K562 (cell line): ENCODE data around the gene TNFSF4. TPM values are rescaled to one million over a fixed set of nuclear protein-coding genes. Genes with fewer than 3 reads are reported as not detected.

Experiments
- DPF2 ChIP-seq: fragments of 450-650 bp; IDR thresholded peaks from 2 replicates; pipeline ENCODE4 v1.6.1; 2016
- HDAC6 ChIP-seq: IDR thresholded peaks from 2 replicates; pipeline ENCODE4 v1.6.1; 2012; ENCODE audit warnings: low read depth, mild to moderate bottlenecking, control low read depth, inconsistent platforms, low read length, moderate library complexity
- NCOA2 ChIP-seq, 2 experiments: fragments of 450-650 bp; IDR thresholded peaks; 2 replicates each; pipeline ENCODE4 v1.6.1; 2018; ENCODE audit warnings: mild to moderate bottlenecking in 2 of 2, moderate library complexity in 1 of 2; ENCODE audit not compliant: partially characterized antibody in 2 of 2
- PBX2 ChIP-seq, 2 experiments: IDR thresholded peaks in 1 of 2; conservative IDR thresholded peaks in 1 of 2; 2 replicates each; pipeline ENCODE4 v1.6.1; 2016; ENCODE audit warnings: low read depth in 2 of 2, mild to moderate bottlenecking in 1 of 2, missing compliant biosample characterization in 1 of 2, missing genetic modification characterization in 1 of 2, moderate library complexity in 1 of 2
- PML ChIP-seq: IDR thresholded peaks from 2 replicates; pipeline ENCODE4 v1.6.1; 2012; ENCODE audit warnings: low read length, inconsistent platforms
- PTBP1 ChIP-seq: fragments of 200-400 bp; formaldehyde crosslinking; IDR thresholded peaks from 2 replicates; pipeline ENCODE4 v1.6.1; 2017; ENCODE audit warnings: low read depth, low read length
- RB1 ChIP-seq: fragments of 450-650 bp; IDR thresholded peaks from 2 replicates; pipeline ENCODE4 v1.6.1; 2017; ENCODE audit warnings: low read depth, mild to moderate bottlenecking
- SMARCE1 ChIP-seq: fragments of 450-650 bp; IDR thresholded peaks from 2 replicates; pipeline ENCODE4 v1.7.1; 2016; ENCODE audit warnings: mild to moderate bottlenecking
- SPI1 ChIP-seq: IDR thresholded peaks from 2 replicates; pipeline ENCODE4 v1.6.1; 2011; ENCODE audit warnings: low read depth, low read length, control low read depth, borderline replicate concordance
- TCF3 ChIP-seq: sonication (generic); formaldehyde crosslinking; IDR thresholded peaks from 2 replicates; pipeline ENCODE4 v1.4.0; 2020; ENCODE audit warnings: mild to moderate bottlenecking, missing genetic modification reagents
- TSC22D4 ChIP-seq: fragments of 450-650 bp; IDR thresholded peaks from 2 replicates; pipeline ENCODE4 v1.6.1; 2016; ENCODE audit warnings: missing genetic modification characterization, missing biosample characterization, control low read depth
- ZBTB11 ChIP-seq, 3 experiments: fragments of 200-800 bp in 1 of 3; fragments of 250-450 bp in 1 of 3; fragments of 450-650 bp in 1 of 3; sonication (Bioruptor Pico) in 1 of 3; sonication (Bioruptor generic) in 1 of 3; formaldehyde crosslinking in 1 of 3; IDR thresholded peaks; 2 replicates each; pipeline versions ENCODE4 v1.6.1 to v1.8.0; 2016 to 2022; ENCODE audit warnings: mild to moderate bottlenecking in 2 of 3, missing genetic modification characterization in 2 of 3, missing compliant biosample characterization in 1 of 3, moderate library complexity in 1 of 3
- ZEB2 ChIP-seq: fragments of 450-650 bp; IDR thresholded peaks from 2 replicates; pipeline ENCODE4 v1.6.1; 2016
- ZKSCAN8 ChIP-seq: fragments of 200-800 bp; sonication (Bioruptor generic); IDR thresholded peaks from 2 replicates; pipeline ENCODE4 v1.6.1; 2016; ENCODE audit warnings: missing genetic modification characterization, missing compliant biosample characterization
- ZNF165 ChIP-seq: fragments of 250-450 bp; sonication (Bioruptor Pico); IDR thresholded peaks from 2 replicates; pipeline ENCODE4 v1.4.0; 2020; ENCODE audit warnings: borderline replicate concordance
- ZNF830 ChIP-seq: fragments of 250-450 bp; sonication (Bioruptor Pico); IDR thresholded peaks from 2 replicates; pipeline ENCODE4 v1.5.0; 2021; ENCODE audit warnings: mild to moderate bottlenecking
- polyA plus RNA-seq, 8 experiments: library from polyadenylated mRNA; depleted of rRNA in 4 of 8; stranded (reverse) in 5 of 8; unstranded in 3 of 8; fragments of >200 nt; fragmentation: Nextera tagmentation in 2 of 8; fragmentation: Illumina TruSeq in 1 of 8; extraction: Ambion mirVana in 2 of 8; extraction: Trizol in 1 of 8; gene quantifications; 2 replicates each; pipeline versions ENCODE4 v1.2.1 to v1.2.3, GENCODE V29; 2011 to 2014; ENCODE audit warnings: inconsistent platforms in 1 of 8, missing spikeins in 1 of 8
- total RNA-seq, 7 experiments: library from RNA; depleted of rRNA in 6 of 7; stranded (reverse); fragments of >200 nt in 6 of 7; fragmentation: Illumina TruSeq in 2 of 7; extraction: Trizol in 2 of 7; gene quantifications; 2 replicates each; pipeline versions ENCODE4 v1.2.1 to v1.2.3, GENCODE V29; 2011 to 2021; ENCODE audit warnings: low replicate concordance in 1 of 7
- TF ChIP-seq, protein P1 (sequence below): fragments of 250-450 bp; sonication (Bioruptor Pico); IDR thresholded peaks from 2 replicates; pipeline ENCODE4 v1.6.1; 2021; ENCODE audit warnings: mild to moderate bottlenecking
- TF ChIP-seq, protein P2 (sequence below): sonication (generic); IDR thresholded peaks from 2 replicates; pipeline ENCODE4 v1.6.1; 2016

Gene TNFSF4
- total and polyA plus RNA-seq, 9 of the 15 experiments (the other 6 are each of a cell fraction or from before 2014, with no cell fraction given), result 0.08 to 0.23 (median 0.15) TPM; not detected in 1

DNA sequence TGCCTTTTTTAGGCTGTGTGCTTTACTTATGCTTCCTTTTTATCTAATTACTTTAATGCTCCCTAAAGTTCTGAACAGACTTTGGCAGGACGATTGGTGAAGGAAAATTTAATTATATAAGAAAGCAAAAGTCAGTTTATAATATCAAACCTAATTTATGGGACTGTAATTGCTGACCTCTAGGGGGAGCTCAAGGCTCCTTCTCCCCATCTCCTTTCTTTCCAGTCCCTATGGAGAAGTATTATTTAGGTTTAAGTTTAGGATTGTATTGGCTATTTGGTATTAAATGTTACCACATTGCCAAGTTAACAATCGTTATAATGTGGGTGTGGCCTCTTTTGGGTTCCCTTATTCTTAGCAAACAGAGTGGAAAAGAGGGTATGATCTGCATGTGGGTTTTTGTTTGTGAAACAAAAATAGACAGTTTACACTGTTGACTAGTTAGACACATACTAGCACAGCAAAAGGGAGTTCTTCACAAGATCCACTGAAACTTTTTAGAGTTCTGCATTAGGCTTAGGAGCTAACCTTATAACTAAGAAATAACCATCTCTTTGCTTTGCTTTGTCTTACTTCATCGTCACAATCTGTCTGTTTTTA is 48.2 kb upstream of the TNFSF4 start (continued):
- TF ChIP-seq, protein P1, sequence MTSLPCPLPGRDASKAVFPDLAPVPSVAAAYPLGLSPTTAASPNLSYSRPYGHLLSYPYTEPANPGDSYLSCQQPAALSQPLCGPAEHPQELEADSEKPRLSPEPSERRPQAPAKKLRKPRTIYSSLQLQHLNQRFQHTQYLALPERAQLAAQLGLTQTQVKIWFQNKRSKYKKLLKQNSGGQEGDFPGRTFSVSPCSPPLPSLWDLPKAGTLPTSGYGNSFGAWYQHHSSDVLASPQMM (CRISPR knock-in tag), result no peak
- TF ChIP-seq TSC22D4 (tag) (no peak), ZEB2 (no peak), PBX2 (CRISPR knock-in tag; IDR thresholded peaks at IDR 0.05; ENCODE audit: low read depth) (no peak), PBX2 (tag; conservative IDR thresholded peaks at IDR 0.05; ENCODE audit: low read depth) (peak; percentile 47; the same call in 1 of the 2 replicates), PTBP1 (no peak), ZBTB11 (CRISPR knock-in tag; IDR thresholded peaks at IDR 0.05) (no peak), DPF2 (no peak), NCOA2 (IDR thresholded peaks at IDR 0.05; ENCODE audit: partially characterized antibody in 2 of 2) (no peak), TCF3 (no peak), ZNF165 (CRISPR knock-in tag) (no peak), HDAC6 (no peak), ZNF830 (CRISPR knock-in tag) (no peak), SPI1 (no peak), PML (no peak), RB1 (no peak), SMARCE1 (no peak), ZKSCAN8 (0 out of 2 replicates have a peak, but pooled peaks have one; percentile 19)
- TF ChIP-seq, protein P2, sequence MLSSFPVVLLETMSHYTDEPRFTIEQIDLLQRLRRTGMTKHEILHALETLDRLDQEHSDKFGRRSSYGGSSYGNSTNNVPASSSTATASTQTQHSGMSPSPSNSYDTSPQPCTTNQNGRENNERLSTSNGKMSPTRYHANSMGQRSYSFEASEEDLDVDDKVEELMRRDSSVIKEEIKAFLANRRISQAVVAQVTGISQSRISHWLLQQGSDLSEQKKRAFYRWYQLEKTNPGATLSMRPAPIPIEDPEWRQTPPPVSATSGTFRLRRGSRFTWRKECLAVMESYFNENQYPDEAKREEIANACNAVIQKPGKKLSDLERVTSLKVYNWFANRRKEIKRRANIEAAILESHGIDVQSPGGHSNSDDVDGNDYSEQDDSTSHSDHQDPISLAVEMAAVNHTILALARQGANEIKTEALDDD, result peak; percentile 46; the same call in 1 of the 2 replicates
